HG02884 (cell line): ENCODE measurements around the gene HPS1.
"Not testable (repeated sequence)": the region's sequence is repeated elsewhere in the genome, so short reads cannot be mapped to it uniquely, and the experiment has no call there.

Source experiments
- ATAC-seq: cut with Tn5 transposase; IDR thresholded peaks from one replicate; pipeline ENCODE4 v1.9.1; 2021; ENCODE audit warnings: mild to moderate bottlenecking, moderate library complexity; ENCODE audit not compliant: unreplicated experiment

Gene HPS1

GRCh38 chr10:98396096-98397063, 50.4 kb downstream of the HPS1 start:
- no peak for ATAC-seq

- no peak for ATAC-seq
These were observed 51.8 kb downstream of the HPS1 start for GRCh38 chr10:98394851-98395440.

GRCh38 chr10:98391578-98391991, 55.1 kb downstream of the HPS1 start:
- ATAC-seq = no peak

- ATAC-seq = no peak
These were observed 55.7 kb downstream of the HPS1 start for GRCh38 chr10:98391065-98391464.

DNA sequence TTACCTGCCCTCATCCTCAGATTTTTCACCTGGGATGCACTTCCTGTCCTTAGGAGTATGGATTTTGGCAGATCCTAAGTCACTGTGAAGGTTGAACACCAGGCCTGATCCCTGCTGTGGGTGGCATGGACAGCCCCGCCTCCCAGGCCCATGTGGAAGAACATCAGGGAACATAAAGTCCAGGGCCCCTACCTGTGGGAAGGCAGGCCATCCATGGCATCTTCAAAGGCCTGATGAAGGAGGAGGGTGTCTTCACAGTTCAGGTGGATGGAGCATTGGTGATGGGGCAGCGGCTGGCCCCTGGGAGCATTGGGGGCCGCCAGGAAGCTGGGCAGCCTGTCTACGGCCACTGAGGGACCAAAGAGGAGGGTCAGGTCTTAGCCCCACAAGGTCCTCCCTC, 56.3 kb downstream of the HPS1 start:
- no peak for ATAC-seq

GRCh38 chr10:98389398-98389797, 57.3 kb downstream of the HPS1 start:
- no peak for ATAC-seq

DNA sequence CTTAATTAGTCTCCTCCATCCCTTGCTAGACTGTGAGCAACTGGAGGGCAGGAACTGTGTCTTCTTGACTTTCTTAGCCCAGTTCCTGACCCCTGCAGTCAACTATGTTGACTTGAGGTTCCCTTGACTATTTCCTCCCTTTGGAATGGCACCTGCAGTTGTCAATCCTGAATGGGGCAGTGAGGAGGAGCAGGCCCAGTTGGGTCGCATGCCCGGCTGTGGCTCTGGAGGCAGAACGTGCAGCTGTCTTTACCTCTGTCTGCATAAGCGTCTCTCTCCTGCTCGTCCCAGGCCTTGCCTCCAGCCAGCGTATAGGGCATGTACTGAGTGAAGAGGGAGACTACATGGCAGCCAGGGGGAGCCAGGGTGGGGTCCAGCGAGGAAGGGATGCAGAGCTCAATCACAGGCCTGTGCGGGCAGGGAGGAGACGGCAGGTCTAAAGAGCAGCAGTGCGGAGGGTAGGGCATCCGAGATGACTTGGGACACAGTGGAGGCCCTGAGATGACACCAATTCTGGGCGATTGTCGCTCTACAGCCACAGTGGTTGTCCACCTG, 58.6 kb downstream of the HPS1 start:
- no peak for ATAC-seq

- no peak for ATAC-seq
These were observed 62.1 kb downstream of the HPS1 start for GRCh38 chr10:98384531-98385133.

GRCh38 chr10:98383869-98384268, 62.9 kb downstream of the HPS1 start:
- no peak for ATAC-seq

DNA sequence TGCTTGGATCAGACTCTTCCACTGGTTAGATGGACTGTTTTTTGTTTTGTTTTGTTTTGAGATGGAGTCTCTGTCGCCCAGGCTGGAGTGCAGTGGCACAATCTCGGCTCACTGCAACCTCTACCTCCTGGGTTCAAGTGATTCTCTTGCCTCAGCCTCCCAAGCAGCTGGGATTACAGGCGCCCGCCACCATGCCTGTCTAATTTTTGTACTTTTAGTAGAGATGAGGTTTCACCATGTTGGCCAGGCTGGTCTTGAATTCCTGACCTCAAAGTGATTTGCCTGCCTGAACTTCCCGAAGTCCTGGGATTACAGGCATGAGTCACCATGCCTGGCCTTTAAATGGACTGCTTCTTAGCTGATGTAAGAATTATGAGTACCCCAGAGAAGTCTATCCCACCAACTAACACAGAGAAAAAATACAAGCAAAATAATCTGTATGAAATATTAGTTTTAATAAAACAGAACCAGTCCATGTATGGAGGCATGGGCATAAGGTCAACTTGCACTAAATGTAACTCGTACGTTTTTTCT, 63.5 kb downstream of the HPS1 start:
- ATAC-seq = not testable (repeated sequence)

GRCh38 chr10:98382691-98383101, 64.0 kb downstream of the HPS1 start:
- ATAC-seq = no peak

DNA sequence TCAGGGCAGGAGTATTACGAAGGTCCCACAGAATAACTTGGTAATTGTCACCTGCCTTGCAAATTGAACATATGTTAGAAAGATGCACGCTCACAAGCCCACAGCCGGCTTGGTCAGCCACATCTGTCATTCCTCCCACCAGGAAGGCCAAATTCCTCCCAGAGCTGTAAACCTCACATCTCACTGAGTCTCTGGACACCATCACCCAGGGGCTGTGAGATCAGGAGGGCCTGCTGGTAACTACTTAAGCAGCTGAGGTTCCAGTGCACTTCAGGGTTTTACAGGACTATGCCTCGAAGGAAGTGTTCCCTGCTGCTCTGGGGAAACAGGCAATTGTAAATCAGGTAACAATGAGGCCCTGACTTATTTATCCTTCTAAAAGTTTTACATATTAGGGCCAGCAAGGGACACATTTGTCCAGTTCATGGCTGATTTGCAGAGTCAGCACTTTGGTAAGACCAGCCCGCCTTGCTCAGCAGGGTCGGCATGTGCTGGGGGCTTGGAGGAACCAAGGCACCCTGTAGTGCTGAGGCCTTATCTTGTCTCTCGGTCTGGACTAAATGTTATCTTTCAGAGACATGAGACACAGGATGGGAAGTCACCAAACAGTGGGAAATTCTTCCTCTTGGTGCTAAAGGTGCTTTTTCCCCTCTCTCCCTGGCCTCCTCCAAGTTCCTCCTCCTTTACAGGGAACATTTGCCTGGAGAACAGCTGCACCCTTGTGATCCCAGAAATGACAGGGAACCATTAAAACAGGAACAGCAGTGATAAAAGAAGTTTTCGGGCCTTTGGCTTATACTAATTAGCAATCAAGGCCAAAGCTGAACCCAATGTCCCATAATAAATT, 66.0 kb downstream of the HPS1 start:
- ATAC-seq = no peak

- no peak for ATAC-seq
These were observed 68.0 kb downstream of the HPS1 start for GRCh38 chr10:98378722-98379121.

- ATAC-seq = no peak
These were observed 69.2 kb downstream of the HPS1 start for GRCh38 chr10:98377536-98377935.

DNA sequence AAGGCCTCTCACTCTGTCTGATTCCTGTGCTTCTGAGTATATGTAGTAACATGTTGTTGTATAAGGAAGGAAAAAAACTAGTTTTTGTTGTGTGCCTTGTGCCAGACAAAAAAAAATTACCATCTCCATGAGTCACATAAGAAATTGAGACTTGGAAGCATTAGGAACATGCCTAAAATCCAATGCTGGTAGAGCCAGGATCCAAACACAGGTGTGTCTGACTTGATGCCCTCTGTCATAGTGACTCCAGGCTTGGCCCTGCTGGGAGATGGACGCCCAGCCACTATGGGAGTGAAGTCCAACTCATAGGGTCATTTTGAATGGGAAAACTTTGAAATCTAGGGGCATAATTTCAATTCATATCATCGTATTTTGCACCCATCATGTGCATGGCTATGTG, 69.7 kb downstream of the HPS1 start:
- ATAC-seq = no peak

- no peak for ATAC-seq
These were observed 70.2 kb downstream of the HPS1 start for GRCh38 chr10:98376485-98376884.

- no peak for ATAC-seq
These were observed 72.3 kb downstream of the HPS1 start for GRCh38 chr10:98374217-98374985.

DNA sequence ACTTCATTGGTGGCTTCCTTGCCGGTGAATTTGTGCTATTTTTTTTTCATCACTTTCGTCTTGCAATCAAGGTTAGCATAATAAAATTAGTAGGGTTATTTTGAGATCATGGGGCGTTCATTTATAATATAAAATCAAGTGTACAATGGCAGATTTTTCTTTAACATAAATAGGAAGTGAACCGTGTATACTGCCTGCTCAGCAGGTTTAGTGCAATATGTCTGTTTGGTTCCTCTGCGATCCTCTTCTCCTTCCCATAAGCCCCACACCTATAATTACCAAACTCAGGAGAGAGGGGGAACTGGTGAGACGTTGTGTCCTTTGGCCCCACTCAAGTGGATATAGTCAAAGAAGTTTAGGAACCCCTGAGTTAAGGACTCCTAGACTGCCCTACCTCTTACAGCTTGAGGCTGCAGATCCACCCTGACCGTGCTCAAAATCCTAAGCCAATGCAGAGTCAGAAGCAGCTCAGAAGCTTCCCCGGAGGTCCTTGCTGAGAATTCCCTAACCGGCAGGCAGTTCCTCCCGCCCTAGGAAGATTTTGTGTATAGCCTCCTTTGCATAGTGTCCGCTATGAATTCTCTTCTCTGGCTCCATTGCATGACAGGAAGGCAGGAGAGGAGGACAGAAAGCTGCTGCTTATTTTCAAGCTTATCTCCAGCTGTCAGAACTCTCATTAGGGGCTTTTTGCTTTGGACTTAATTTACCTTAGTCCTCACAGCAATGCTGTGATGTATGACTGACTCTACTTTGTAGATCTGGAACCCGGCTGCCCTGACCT, 73.3 kb downstream of the HPS1 start:
- no peak for ATAC-seq
